HCT116 (cell line): Measurements from ENCODE around the gene KERA. TPM values are rescaled to one million over a fixed set of nuclear protein-coding genes. Genes with fewer than 3 reads are reported as not detected.

Experiments
- ATAC-seq: fragments of 200-7000 bp; cut with Tn5 transposase; 2 replicates; pipeline ENCODE4 v1.9.1; 2020; ENCODE audit warnings: mild to moderate bottlenecking, moderate library complexity
- BruUV-seq: library from RNA; stranded (reverse); fragments of 400-500 nt; replicated peaks from 2 replicates; lab custom pipeline; 2021; lab: Mats Ljungman, UMichigan
- CTCF ChIA-PET: fragments of 300-600 bp; sonication (Branson Sonifier 250); formaldehyde crosslinking; loops from one replicate; lab custom pipeline; 2021; ENCODE audit warnings: antibody characterized with exemption; lab: Charles Lee
- POLR2A ChIA-PET: fragments of 300-600, 350-600 bp; sonication (Branson Sonifier 250); formaldehyde crosslinking; loops from one replicate; lab custom pipeline; 2021; ENCODE audit warnings: antibody characterized with exemption; lab: Charles Lee
- RAD21 ChIA-PET, 2 experiments: fragments of 300-600 bp; sonication (Branson Sonifier 250); formaldehyde crosslinking; loops; one replicate each; lab custom pipeline; 2023; ENCODE audit warnings: low total read pairs in 2 of 2; ENCODE audit not compliant: uncharacterized antibody in 2 of 2, unreplicated experiment in 2 of 2, low non-redundant PET in 1 of 2; lab: Charles Lee
- DNase-seq: peaks from one replicate; pipeline ENCODE4 v3.0.0-alpha.2; 2010; ENCODE audit warnings: low read depth, low spot score
- H2AFZ ChIP-seq: fragments of 200-600 bp; shearing (Covaris generic), sonication (generic); 2 replicates; pipeline ENCODE4 v1.6.1; 2017; ENCODE audit warnings: low read depth, mixed run types, mixed read lengths, antibody characterized with exemption, low read length; ENCODE audit not compliant: poor library complexity, severe bottlenecking
- H3K27ac ChIP-seq: 2 replicates; pipeline ENCODE4 v1.5.1; 2012; ENCODE audit warnings: low read depth, low read length
- H3K27me3 ChIP-seq: fragments of 200-600 bp; sonication (generic); 2 replicates; pipeline ENCODE4 v1.6.1; 2016; ENCODE audit warnings: mixed run types, low read length, mixed read lengths; ENCODE audit not compliant: insufficient read depth
- H3K36me3 ChIP-seq, 2 experiments: fragments of 200-500 bp in 1 of 2; fragments of 200-600 bp in 1 of 2; sonication (Bioruptor generic) in 1 of 2; sonication (generic) in 1 of 2; 2 replicates each; pipeline versions ENCODE4 v1.5.1 to v1.6.1; 2014 to 2016; ENCODE audit warnings: low read length in 2 of 2, inconsistent platforms in 1 of 2, mixed read lengths in 1 of 2, mixed run types in 1 of 2; ENCODE audit not compliant: insufficient read depth in 2 of 2, control insufficient read depth in 1 of 2
- H3K4me1 ChIP-seq, 2 experiments: fragments of 200-600 bp in 1 of 2; sonication (generic) in 1 of 2; 2 replicates each; pipeline versions ENCODE4 v1.5.1 to v1.6.1; 2012 to 2017; ENCODE audit warnings: low read length in 2 of 2, inconsistent platforms in 1 of 2, mild to moderate bottlenecking in 1 of 2, mixed read lengths in 1 of 2, mixed run types in 1 of 2, moderate library complexity in 1 of 2; ENCODE audit not compliant: insufficient read depth in 2 of 2, control insufficient read depth in 1 of 2
- H3K4me2 ChIP-seq: fragments of 200-600 bp; sonication (generic); 2 replicates; pipeline ENCODE4 v1.6.1; 2017; ENCODE audit warnings: mixed run types, low read length, mixed read lengths
- H3K4me3 ChIP-seq, 2 experiments: fragments of 200-600 bp in 1 of 2; sonication (generic) in 1 of 2; replicated peaks in 1 of 2; 2 replicates each; pipeline ENCODE4 v1.5.1; 2011 to 2016; ENCODE audit warnings: low read length in 2 of 2, control low read depth in 1 of 2, low read depth in 1 of 2, mild to moderate bottlenecking in 1 of 2, mixed read lengths in 1 of 2, mixed run types in 1 of 2
- H3K79me2 ChIP-seq: fragments of 200-600 bp; sonication (generic); 2 replicates; pipeline ENCODE4 v1.6.1; 2017; ENCODE audit warnings: mild to moderate bottlenecking, mixed run types, low read length, moderate library complexity, mixed read lengths; ENCODE audit not compliant: insufficient read depth
- H3K9ac ChIP-seq: fragments of 200-600 bp; sonication (generic); 2 replicates; pipeline ENCODE4 v1.6.1; 2016; ENCODE audit warnings: low read length, mixed read lengths
- H3K9me2 ChIP-seq: fragments of 200-600 bp; sonication (generic), shearing (Covaris generic); 2 replicates; pipeline ENCODE4 v1.6.1; 2017; ENCODE audit warnings: mixed run types, mild to moderate bottlenecking, moderate library complexity; ENCODE audit not compliant: insufficient read depth
- H3K9me3 ChIP-seq, 2 experiments: fragments of 200-500 bp in 1 of 2; fragments of 200-600 bp in 1 of 2; sonication (Bioruptor generic) in 1 of 2; sonication (generic) in 1 of 2; 2 replicates each; pipeline ENCODE4 v1.6.1; 2014 to 2017; ENCODE audit warnings: low read length in 2 of 2, mixed read lengths in 2 of 2, inconsistent platforms in 1 of 2, low read depth in 1 of 2, mild to moderate bottlenecking in 1 of 2, mixed run types in 1 of 2, moderate library complexity in 1 of 2; ENCODE audit not compliant: control insufficient read depth in 1 of 2, insufficient read depth in 1 of 2
- H4K20me1 ChIP-seq: fragments of 200-600 bp; sonication (generic), shearing (Covaris generic); 2 replicates; pipeline ENCODE4 v1.6.1; 2017; ENCODE audit warnings: mixed run types, mild to moderate bottlenecking, moderate library complexity; ENCODE audit not compliant: insufficient read depth
- CBX3 ChIP-seq: IDR thresholded peaks from 2 replicates; pipeline ENCODE4 v1.6.1; 2012; ENCODE audit warnings: low read depth
- CEBPB ChIP-seq: IDR thresholded peaks from 2 replicates; pipeline ENCODE4 v1.6.1; 2012; ENCODE audit warnings: low read depth
- EGR1 ChIP-seq: IDR thresholded peaks from 2 replicates; pipeline ENCODE4 v1.6.1; 2012; ENCODE audit warnings: low read depth
- ELF1 ChIP-seq: IDR thresholded peaks from 2 replicates; pipeline ENCODE4 v1.6.1; 2012; ENCODE audit warnings: low read depth, borderline replicate concordance
- EZH2phosphoT487 ChIP-seq: fragments of 200-600 bp; IDR thresholded peaks from 2 replicates; pipeline ENCODE4 v1.6.1; 2018; ENCODE audit warnings: antibody characterized with exemption, borderline replicate concordance
- FOSL1 ChIP-seq: IDR thresholded peaks from 2 replicates; pipeline ENCODE4 v1.6.1; 2012; ENCODE audit warnings: low read depth
- JUND ChIP-seq: IDR thresholded peaks from 2 replicates; pipeline ENCODE4 v1.6.1; 2012
- POLR2A ChIP-seq: IDR thresholded peaks from 2 replicates; pipeline ENCODE4 v1.7.0; 2011; ENCODE audit warnings: borderline replicate concordance; ENCODE audit not compliant: insufficient read depth, insufficient read length; ENCODE audit errors: extremely low read depth
- POLR2AphosphoS5 ChIP-seq: IDR thresholded peaks from 2 replicates; pipeline ENCODE4 v1.6.1; 2011; ENCODE audit warnings: mild to moderate bottlenecking, low read depth, low read length, moderate library complexity
- SIN3A ChIP-seq: IDR thresholded peaks from 2 replicates; pipeline ENCODE4 v1.6.1; 2012; ENCODE audit warnings: low read depth
- SRF ChIP-seq: IDR thresholded peaks from 2 replicates; pipeline ENCODE4 v1.6.1; 2012; ENCODE audit warnings: low read depth
- TCF7L2 ChIP-seq: IDR thresholded peaks from 2 replicates; pipeline ENCODE4 v1.7.0; 2011; ENCODE audit warnings: borderline replicate concordance, inconsistent platforms; ENCODE audit not compliant: insufficient read depth, insufficient read length; ENCODE audit errors: extremely low read depth
- intact Hi-C: fragments of 100-400 bp; cut with micrococcal nuclease; formaldehyde crosslinking; loops from 2 replicates; pipeline ENCODE4 v1.10.0; 2022
- total RNA-seq: library from RNA; stranded (reverse); gene quantifications from one replicate; pipeline ENCODE4 v1.2.1, GENCODE V29; 2021; ENCODE audit not compliant: unreplicated experiment
- TF ChIP-seq, protein P1 (sequence below): IDR thresholded peaks from 2 replicates; pipeline ENCODE4 v1.6.1; 2011; ENCODE audit warnings: mild to moderate bottlenecking, low read length, moderate library complexity; ENCODE audit not compliant: insufficient replicate concordance; ENCODE audit errors: extremely low read depth
- TF ChIP-seq, protein P2 (sequence below): IDR thresholded peaks from 2 replicates; pipeline ENCODE4 v1.6.1; 2012
- TF ChIP-seq, protein P3 (sequence below), 3 experiments: fragments of 200-600 bp in 1 of 3; sonication (generic) in 1 of 3; IDR thresholded peaks in 2 of 3; conservative IDR thresholded peaks in 1 of 3; 2 replicates each; pipeline ENCODE4 v1.5.1; 2012 to 2017; ENCODE audit warnings: low read depth in 2 of 3, low read length in 2 of 3, antibody characterized with exemption in 1 of 3, borderline replicate concordance in 1 of 3, control low read depth in 1 of 3, mild to moderate bottlenecking in 1 of 3, mixed read lengths in 1 of 3, mixed run types in 1 of 3, moderate library complexity in 1 of 3; ENCODE audit not compliant: insufficient read depth in 1 of 3

KERA gene
- total RNA-seq, 1 experiment from 2014 or later, result not detected

DNA sequence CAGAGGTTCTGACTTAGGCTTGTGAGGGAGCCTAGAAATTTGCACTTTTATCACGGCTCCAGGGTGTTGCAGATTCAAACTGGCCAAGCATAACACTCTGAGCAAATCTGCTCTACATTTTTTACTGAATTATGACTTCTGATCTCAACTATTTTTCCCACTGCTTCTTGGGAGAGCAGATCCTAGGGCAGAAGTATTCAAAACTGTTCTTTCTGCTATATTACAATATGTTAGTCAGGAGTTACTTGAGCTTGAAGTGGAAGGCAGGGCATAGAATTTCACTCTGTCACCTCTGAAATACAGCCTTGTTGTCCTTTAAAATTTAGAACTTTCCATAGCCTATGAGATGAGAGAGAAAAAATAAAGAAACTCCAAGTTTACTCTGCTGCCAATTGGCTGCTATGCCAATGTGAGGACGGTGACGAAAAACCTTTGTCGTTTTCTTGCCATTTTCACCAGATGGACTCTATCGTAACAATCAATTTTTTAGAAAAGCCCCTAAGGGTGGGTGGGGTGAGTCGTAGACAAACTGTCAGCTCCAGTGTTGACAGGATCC is 16.4 kb upstream of the KERA start:
- POLR2A ChIA-PET, result no interaction called here

DNA sequence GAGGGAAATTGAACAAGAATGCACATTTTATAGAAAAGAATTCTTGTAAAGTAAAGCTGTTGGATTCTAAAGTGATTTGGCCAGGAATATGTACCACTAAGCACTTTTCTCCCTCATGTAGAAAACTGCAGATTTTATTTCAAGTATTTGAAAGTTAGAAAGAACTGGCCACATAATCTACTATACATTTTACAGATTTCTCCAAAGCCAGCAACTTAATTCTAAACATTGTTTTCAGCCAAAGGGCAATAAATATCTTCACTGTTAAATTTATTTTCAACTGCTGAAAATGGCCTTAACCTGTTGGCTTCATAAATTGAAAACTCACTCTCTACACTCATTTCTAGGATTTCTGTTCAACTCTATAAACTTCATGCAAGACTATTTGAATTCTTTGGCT is 15.6 kb upstream of the KERA start:
- H3K9me3 ChIP-seq, result no peaks in the 10 kb centered on the region
- H3K36me3 ChIP-seq, result no peaks in the 10 kb centered on the region
- intact Hi-C loops, result no loop called here
- no peak overlapping the region for H3K27ac ChIP-seq
- ChIA-PET POLR2A (no interaction called here), RAD21 (no interaction called here), CTCF (no interaction called here)
- ATAC-seq (no peak), DNase-seq (no peak)
- TF ChIP-seq, protein P1, sequence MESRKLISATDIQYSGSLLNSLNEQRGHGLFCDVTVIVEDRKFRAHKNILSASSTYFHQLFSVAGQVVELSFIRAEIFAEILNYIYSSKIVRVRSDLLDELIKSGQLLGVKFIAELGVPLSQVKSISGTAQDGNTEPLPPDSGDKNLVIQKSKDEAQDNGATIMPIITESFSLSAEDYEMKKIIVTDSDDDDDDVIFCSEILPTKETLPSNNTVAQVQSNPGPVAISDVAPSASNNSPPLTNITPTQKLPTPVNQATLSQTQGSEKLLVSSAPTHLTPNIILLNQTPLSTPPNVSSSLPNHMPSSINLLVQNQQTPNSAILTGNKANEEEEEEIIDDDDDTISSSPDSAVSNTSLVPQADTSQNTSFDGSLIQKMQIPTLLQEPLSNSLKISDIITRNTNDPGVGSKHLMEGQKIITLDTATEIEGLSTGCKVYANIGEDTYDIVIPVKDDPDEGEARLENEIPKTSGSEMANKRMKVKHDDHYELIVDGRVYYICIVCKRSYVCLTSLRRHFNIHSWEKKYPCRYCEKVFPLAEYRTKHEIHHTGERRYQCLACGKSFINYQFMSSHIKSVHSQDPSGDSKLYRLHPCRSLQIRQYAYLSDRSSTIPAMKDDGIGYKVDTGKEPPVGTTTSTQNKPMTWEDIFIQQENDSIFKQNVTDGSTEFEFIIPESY, result no peak
- TF ChIP-seq ELF1, result no peak
- no peak for TF ChIP-seq CEBPB
- TF ChIP-seq, protein P2, sequence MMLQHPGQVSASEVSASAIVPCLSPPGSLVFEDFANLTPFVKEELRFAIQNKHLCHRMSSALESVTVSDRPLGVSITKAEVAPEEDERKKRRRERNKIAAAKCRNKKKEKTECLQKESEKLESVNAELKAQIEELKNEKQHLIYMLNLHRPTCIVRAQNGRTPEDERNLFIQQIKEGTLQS, result no peak
- no peak for TF ChIP-seq FOSL1
- TF ChIP-seq, protein P3, sequence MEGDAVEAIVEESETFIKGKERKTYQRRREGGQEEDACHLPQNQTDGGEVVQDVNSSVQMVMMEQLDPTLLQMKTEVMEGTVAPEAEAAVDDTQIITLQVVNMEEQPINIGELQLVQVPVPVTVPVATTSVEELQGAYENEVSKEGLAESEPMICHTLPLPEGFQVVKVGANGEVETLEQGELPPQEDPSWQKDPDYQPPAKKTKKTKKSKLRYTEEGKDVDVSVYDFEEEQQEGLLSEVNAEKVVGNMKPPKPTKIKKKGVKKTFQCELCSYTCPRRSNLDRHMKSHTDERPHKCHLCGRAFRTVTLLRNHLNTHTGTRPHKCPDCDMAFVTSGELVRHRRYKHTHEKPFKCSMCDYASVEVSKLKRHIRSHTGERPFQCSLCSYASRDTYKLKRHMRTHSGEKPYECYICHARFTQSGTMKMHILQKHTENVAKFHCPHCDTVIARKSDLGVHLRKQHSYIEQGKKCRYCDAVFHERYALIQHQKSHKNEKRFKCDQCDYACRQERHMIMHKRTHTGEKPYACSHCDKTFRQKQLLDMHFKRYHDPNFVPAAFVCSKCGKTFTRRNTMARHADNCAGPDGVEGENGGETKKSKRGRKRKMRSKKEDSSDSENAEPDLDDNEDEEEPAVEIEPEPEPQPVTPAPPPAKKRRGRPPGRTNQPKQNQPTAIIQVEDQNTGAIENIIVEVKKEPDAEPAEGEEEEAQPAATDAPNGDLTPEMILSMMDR (IDR thresholded peaks at IDR 0.05 in 2 of 3, conservative IDR thresholded peaks at IDR 0.05 in 1 of 3; ENCODE audit: borderline replicate concordance in 1 of 3, insufficient read depth in 1 of 3, low read depth in 2 of 3, low read length in 2 of 3), result no peak
- no peak for TF ChIP-seq EGR1
- no peak for TF ChIP-seq TCF7L2
- TF ChIP-seq SRF, result no peak
- TF ChIP-seq CBX3, result no peak
- no peak for TF ChIP-seq EZH2phosphoT487
- TF ChIP-seq SIN3A, result no peak
- no peak for TF ChIP-seq POLR2AphosphoS5
- no peak for TF ChIP-seq POLR2A
- no peak overlapping the region for H3K4me3 ChIP-seq
- no peak overlapping the region for H3K9ac ChIP-seq
- H3K27me3 ChIP-seq, result no peaks in the 10 kb centered on the region
- no peaks in the 10 kb centered on the region for H3K9me2 ChIP-seq
- BruUV-seq, result no TSS peak
- H4K20me1 ChIP-seq, result no peaks in the 10 kb centered on the region
- H2AFZ ChIP-seq, result no peak overlapping the region
- H3K79me2 ChIP-seq, result no peaks in the 10 kb centered on the region
- no peak overlapping the region for H3K4me2 ChIP-seq
- H3K4me1 ChIP-seq, result no peaks in the 10 kb centered on the region

More for the DNA sequence above, 16.4 kb upstream of the KERA start:
- Histone ChIP-seq H4K20me1 (no peaks in the 10 kb centered on the region), H3K27me3 (no peaks in the 10 kb centered on the region), H3K9me3 (no peaks in the 10 kb centered on the region), H3K4me2 (no peak overlapping the region), H3K4me1 (no peaks in the 10 kb centered on the region), H3K4me3 (no peak overlapping the region), H3K27ac (no peak overlapping the region), H3K79me2 (no peaks in the 10 kb centered on the region), H2AFZ (no peak overlapping the region), H3K9me2 (no peaks in the 10 kb centered on the region), H3K9ac (no peak overlapping the region), H3K36me3 (no peaks in the 10 kb centered on the region)
- no TSS peak for BruUV-seq
- ChIA-PET CTCF (no interaction called here), RAD21 (no interaction called here)
- intact Hi-C loops, result no loop called here
- TF ChIP-seq ELF1 (no peak), POLR2A (no peak), JUND (no peak), CEBPB (no peak)
- DNase-seq, result no peak
- no peak for ATAC-seq
